GM12892 (cell line): ENCODE results near the gene DGKB.

Experiments
- DNase-seq: peaks from one replicate; pipeline ENCODE4 v3.0.0; 2011; ENCODE audit not compliant: insufficient read length
- FAIRE-seq: peaks from 2 replicates; lab custom pipeline; 2011; peaks lifted over from hg19 to GRCh38; lab: Jason Lieb, UNC
- POLR2A ChIP-seq: IDR thresholded peaks from 2 replicates; pipeline ENCODE4 v1.6.1; 2011; ENCODE audit warnings: low read depth, low read length, control low read depth
- POLR2AphosphoS5 ChIP-seq: IDR thresholded peaks from 2 replicates; pipeline ENCODE4 v1.6.1; 2011; ENCODE audit warnings: low read depth, low read length, control low read depth
- TAF1 ChIP-seq: IDR thresholded peaks from 2 replicates; pipeline ENCODE4 v1.6.1; 2011; ENCODE audit warnings: low read depth, mild to moderate bottlenecking, control low read depth, low read length, borderline replicate concordance

Gene DGKB

DNA sequence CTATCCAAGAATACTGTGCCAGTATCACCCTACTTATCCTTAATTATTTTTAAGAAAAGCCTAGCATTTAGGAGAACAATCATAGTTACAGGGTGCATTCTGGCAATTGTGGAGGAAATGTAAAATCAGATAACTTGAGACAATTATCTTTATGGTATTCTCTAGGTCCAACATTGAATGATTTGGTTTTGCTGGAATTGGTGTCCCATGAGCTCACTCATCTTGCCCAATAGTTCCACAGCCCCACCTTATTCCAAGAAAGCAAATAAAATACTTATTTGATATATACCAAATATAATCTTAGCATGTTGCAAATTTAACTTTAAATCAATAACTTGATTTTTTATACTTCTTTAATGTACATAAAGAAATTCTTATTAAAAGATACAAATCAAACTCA is 65.3 kb downstream of the DGKB start:
- FAIRE-seq = no peak
- DNase-seq = no peak
- TF ChIP-seq TAF1 (no peak), POLR2A (no peak), POLR2AphosphoS5 (no peak)

GRCh38 chr7:14836571-14837189 is 65.9 kb downstream of the DGKB start:
- FAIRE-seq (no peak), DNase-seq (no peak)
- no peak for TF ChIP-seq TAF1
- no peak for TF ChIP-seq POLR2A
- no peak for TF ChIP-seq POLR2AphosphoS5

DNA sequence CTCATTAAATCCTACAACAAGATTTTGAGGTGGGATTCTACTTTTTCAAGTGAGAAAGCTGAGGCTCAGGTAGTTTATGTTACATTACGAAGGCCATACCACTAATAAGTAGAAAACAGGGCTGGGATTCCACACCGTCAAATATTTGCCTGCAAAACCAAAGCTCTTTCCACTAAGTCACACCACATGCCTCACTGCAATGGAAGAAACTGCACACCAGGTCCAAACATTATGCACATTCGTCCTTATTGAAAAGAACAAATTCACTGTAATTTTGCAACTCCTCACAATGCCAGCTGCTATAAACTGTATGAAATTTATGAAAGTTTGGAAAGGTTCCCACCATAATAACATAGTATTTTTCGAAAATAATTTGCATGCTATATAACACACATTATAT is 66.5 kb downstream of the DGKB start:
- FAIRE-seq (no peak), DNase-seq (no peak)
- TF ChIP-seq TAF1 (no peak), POLR2A (no peak), POLR2AphosphoS5 (no peak)

DNA sequence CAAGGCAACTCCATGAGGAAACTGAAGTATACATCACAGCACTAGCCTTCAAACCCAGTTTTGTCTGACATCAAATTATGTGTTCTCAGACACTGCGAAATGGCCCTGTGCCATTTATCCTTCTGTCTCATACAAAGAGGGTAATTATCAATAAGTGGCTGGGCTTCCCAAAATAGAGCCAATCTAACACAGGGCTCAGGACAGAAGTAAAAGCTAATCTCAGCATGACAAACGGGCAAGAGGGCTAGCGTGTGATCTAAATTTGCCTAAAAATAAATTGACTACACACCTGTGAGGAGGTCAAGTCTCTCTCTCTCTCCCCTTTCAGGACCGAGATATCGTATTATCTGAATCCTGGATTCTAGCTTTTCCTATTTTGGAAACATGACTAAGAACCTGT is 67.2 kb downstream of the DGKB start:
- DNase-seq (no peak), FAIRE-seq (no peak)
- TF ChIP-seq TAF1 = no peak
- TF ChIP-seq POLR2A = no peak
- no peak for TF ChIP-seq POLR2AphosphoS5

- FAIRE-seq (no peak), DNase-seq (no peak)
- TF ChIP-seq TAF1 = no peak
- TF ChIP-seq POLR2A = no peak
- no peak for TF ChIP-seq POLR2AphosphoS5
Observed at GRCh38 chr7:14834883-14835282, 67.7 kb downstream of the DGKB start.

DNA sequence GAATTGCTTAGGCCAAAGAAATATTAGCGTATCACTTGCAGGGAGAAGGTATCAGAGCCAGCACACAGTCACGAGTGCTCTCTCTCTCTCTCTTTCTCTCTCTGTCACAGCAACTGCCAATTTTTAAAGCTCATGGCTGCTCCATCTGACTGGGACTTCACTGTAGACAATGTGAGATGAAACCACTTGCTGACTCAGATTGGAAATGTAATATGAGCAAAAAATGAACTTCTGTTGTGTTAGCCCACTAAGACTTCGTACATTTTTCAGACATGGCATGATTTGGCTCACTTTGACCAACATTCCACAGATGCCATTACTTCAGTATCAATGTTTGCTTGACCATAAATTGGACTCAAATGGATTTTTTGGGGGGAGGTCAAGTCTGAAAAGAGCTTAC is 68.1 kb downstream of the DGKB start:
- TF ChIP-seq POLR2AphosphoS5 = no peak
- no peak for TF ChIP-seq POLR2A
- TF ChIP-seq TAF1 = no peak
- DNase-seq = no peak
- no peak for FAIRE-seq

GRCh38 chr7:14833707-14834106 is 68.8 kb downstream of the DGKB start:
- DNase-seq = no peak
- TF ChIP-seq TAF1 (no peak), POLR2AphosphoS5 (no peak), POLR2A (no peak)
- no peak for FAIRE-seq

GRCh38 chr7:14828053-14828452 is 74.5 kb downstream of the DGKB start:
- FAIRE-seq = no peak
- TF ChIP-seq POLR2AphosphoS5 (no peak), POLR2A (no peak), TAF1 (no peak)
- DNase-seq = no peak

DNA sequence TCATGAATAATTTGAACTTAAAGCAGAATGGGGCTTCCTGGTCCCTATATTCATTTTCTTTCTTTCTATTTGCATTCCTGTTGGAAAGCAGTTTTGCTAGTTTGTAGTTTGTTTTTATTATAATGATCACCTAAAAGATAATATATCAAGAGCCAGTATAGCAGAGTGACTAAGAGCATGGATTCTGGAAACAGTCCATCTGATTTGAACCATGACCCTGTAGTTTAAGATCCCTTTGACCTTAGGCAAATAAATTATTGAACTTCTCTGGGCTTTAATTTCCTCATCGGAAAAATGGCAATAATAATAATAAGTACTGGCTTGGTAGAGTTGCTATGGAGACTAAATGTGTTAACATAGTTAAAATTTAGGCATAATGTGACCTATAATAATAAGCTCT is 76.1 kb downstream of the DGKB start:
- no peak for DNase-seq
- FAIRE-seq = no peak
- no peak for TF ChIP-seq POLR2AphosphoS5
- TF ChIP-seq POLR2A = no peak
- no peak for TF ChIP-seq TAF1

- DNase-seq (no peak), FAIRE-seq (no peak)
- TF ChIP-seq POLR2AphosphoS5 (no peak), POLR2A (no peak), TAF1 (no peak)
Observed at GRCh38 chr7:14825912-14826311, 76.6 kb downstream of the DGKB start.

DNA sequence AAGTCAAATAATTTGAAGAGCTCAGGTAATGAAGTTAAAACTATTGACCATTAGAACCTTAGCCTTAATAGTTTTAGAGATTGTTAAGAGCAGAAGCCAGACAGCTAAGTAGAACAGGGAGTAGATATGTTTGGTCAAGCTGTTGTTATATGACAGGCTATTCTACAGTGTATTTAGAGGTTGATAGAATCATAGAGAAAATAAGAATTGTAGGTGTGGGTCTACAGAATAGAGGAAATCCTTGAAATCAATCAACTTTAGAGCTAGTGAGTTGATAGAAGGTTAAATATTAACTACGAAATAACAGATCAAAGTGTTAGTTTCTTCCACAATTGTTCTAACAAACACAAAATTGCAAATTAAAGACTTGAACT is 80.1 kb downstream of the DGKB start:
- FAIRE-seq (no peak), DNase-seq (no peak)
- no peak for TF ChIP-seq TAF1
- no peak for TF ChIP-seq POLR2A
- no peak for TF ChIP-seq POLR2AphosphoS5

- FAIRE-seq = no peak
- no peak for DNase-seq
- TF ChIP-seq POLR2AphosphoS5 (no peak), POLR2A (no peak), TAF1 (no peak)
Observed at GRCh38 chr7:14821757-14822480, 80.6 kb downstream of the DGKB start.
